Activated CD8-positive, alpha-beta T cell treated with anti-CD3 and anti-CD28 coated beads for 36 hours (primary cell): ENCODE measurements around the gene TNXB. TPM values are rescaled to one million over a fixed set of nuclear protein-coding genes. Genes with fewer than 3 reads are reported as not detected.

Experiments
- ATAC-seq: fragments of 200-7000 bp; cut with Tn5 transposase; one replicate; pipeline ENCODE4 v1.10.0; 2021; ENCODE audit warnings: mild to moderate bottlenecking, moderate library complexity
- CTCF ChIA-PET: fragments of 350-600 bp; sonication (Branson Sonifier 250); formaldehyde crosslinking; loops from one replicate; lab custom pipeline; 2021; ENCODE audit warnings: antibody characterized with exemption; lab: Charles Lee
- POLR2A ChIA-PET: fragments of 350-600 bp; sonication (Branson Sonifier 250); formaldehyde crosslinking; loops from one replicate; lab custom pipeline; 2021; ENCODE audit warnings: antibody characterized with exemption; lab: Charles Lee
- DNase-seq: peaks from one replicate; pipeline ENCODE4 v3.0.0-alpha.2; 2020
- H3K27ac Mint-ChIP-seq: one replicate; pipeline ENCODE4 v1.8.0; 2021; ENCODE audit warnings: mild to moderate bottlenecking, mixed read lengths
- H3K27me3 Mint-ChIP-seq: one replicate; pipeline ENCODE4 v1.8.0; 2021; ENCODE audit warnings: mixed read lengths
- H3K36me3 Mint-ChIP-seq: one replicate; pipeline ENCODE4 v1.8.0; 2021; ENCODE audit warnings: low read depth, mixed read lengths
- H3K4me1 Mint-ChIP-seq: one replicate; pipeline ENCODE4 v1.8.0; 2021; ENCODE audit warnings: low read depth, mixed read lengths
- H3K4me3 Mint-ChIP-seq: one replicate; pipeline ENCODE4 v1.8.0; 2021; ENCODE audit warnings: mild to moderate bottlenecking, moderate library complexity, mixed read lengths
- H3K9me3 Mint-ChIP-seq: one replicate; pipeline ENCODE4 v1.8.0; 2021; ENCODE audit warnings: mixed read lengths
- CTCF ChIP-seq: fragments of 200-600 bp; IDR thresholded peaks from one replicate; pipeline ENCODE4 v1.8.0; 2022; ENCODE audit warnings: antibody characterized with exemption, mild to moderate bottlenecking
- intact Hi-C: fragments of 100-400 bp; cut with micrococcal nuclease; formaldehyde crosslinking; loops from one replicate; pipeline ENCODE4 v1.10.0; 2022
- total RNA-seq, 2 experiments: library from RNA; stranded (reverse); gene quantifications; one replicate each; pipeline ENCODE4 v1.2.3, GENCODE V29; 2021

Gene TNXB
- total RNA-seq, 2 experiments from 2014 or later, result 1.8 to 3.7 TPM

- peak; percentile 37 for TF ChIP-seq CTCF
- Mint-ChIP-seq H3K27ac (no peak overlapping the region), H3K4me1 (peaks cover 4% of the 10 kb centered on the region), H3K36me3 (peaks cover 20% of the 10 kb centered on the region), H3K9me3 (no peaks in the 10 kb centered on the region), H3K4me3 (no peak overlapping the region), H3K27me3 (no peaks in the 10 kb centered on the region)
- intact Hi-C loops, result loop anchor here (5.0 kb wide), 1 partner anchor 41 kb away; no protein-coding TSS in a partner anchor
- DNase-seq (peak; percentile 37), ATAC-seq (no peak)
- CTCF ChIA-PET, result interaction anchor here (1.0 to 4.7 kb wide), 10 partner anchors 8 to 77 kb away, joined by 3 to 41 read pairs (median 12); partner anchors contain the start of genes ATF6B, EGFL8, FKBPL and GPSM3
- POLR2A ChIA-PET, result interaction anchor here (3.7 kb wide), 1 partner anchor 12 kb away, joined by 23 read pairs; the partner anchor contains the start of genes ATF6B and FKBPL
Observed at GRCh38 chr6:32116674-32117073, 7.5 kb upstream of the TNXB start.

- Mint-ChIP-seq H3K9me3 (no peaks in the 10 kb centered on the region), H3K27ac (no peak overlapping the region), H3K36me3 (peaks cover 12% of the 10 kb centered on the region), H3K27me3 (no peaks in the 10 kb centered on the region), H3K4me1 (peaks cover 4% of the 10 kb centered on the region), H3K4me3 (no peak overlapping the region)
- ATAC-seq, result no peak
- no peak for TF ChIP-seq CTCF
- intact Hi-C loops, result loop anchor here (5.0 kb wide), 1 partner anchor 42 kb away; no protein-coding TSS in a partner anchor
- CTCF ChIA-PET, result interaction anchor here (1.6 to 4.7 kb wide), 3 partner anchors 11 to 13 kb away, joined by 4 to 41 read pairs (median 5); partner anchors contain the start of genes ATF6B and FKBPL
- POLR2A ChIA-PET, result interaction anchor here (1.4 to 3.7 kb wide), 2 partner anchors 13 kb away, joined by 4 to 23 read pairs; partner anchors contain the start of genes ATF6B and FKBPL
- DNase-seq, result no peak
Observed at GRCh38 chr6:32115623-32116022, 6.5 kb upstream of the TNXB start.

GRCh38 chr6:32114796-32115195 lies 5.7 kb upstream of the TNXB start:
- no peak for ATAC-seq
- TF ChIP-seq CTCF, result no peak
- Mint-ChIP-seq H3K36me3 (peaks cover 12% of the 10 kb centered on the region), H3K9me3 (no peaks in the 10 kb centered on the region), H3K4me1 (peaks cover 6% of the 10 kb centered on the region), H3K4me3 (no peak overlapping the region), H3K27me3 (no peaks in the 10 kb centered on the region), H3K27ac (peak overlapping the region; percentile 31)
- DNase-seq, result no peak
- intact Hi-C loops, result loop anchor here (5.0 kb wide), 1 partner anchor 43 kb away; no protein-coding TSS in a partner anchor
- CTCF ChIA-PET, result interaction anchor here (1.8 kb wide), 1 partner anchor 12 kb away, joined by 5 read pairs; no protein-coding TSS in a partner anchor
- POLR2A ChIA-PET, result interaction anchor here (1.4 kb wide), 1 partner anchor 14 kb away, joined by 4 read pairs; the partner anchor contains the start of gene ATF6B

GRCh38 chr6:32113386-32114352 lies 4.5 kb upstream of the TNXB start:
- no peak overlapping the region for H3K4me3 Mint-ChIP-seq
- no peaks in the 10 kb centered on the region for H3K27me3 Mint-ChIP-seq
- H3K27ac Mint-ChIP-seq, result peak overlapping the region; percentile 12
- peaks cover 9% of the 10 kb centered on the region for H3K4me1 Mint-ChIP-seq
- ATAC-seq, result no peak
- ChIA-PET CTCF (interaction anchor here (1.8 kb wide), 1 partner anchor 13 kb away, joined by 5 read pairs; no protein-coding TSS in a partner anchor), POLR2A (interaction anchor here (0.6 to 1.4 kb wide), 2 partner anchors 15 to 236 kb away, joined by 3 to 4 read pairs; partner anchors contain the start of gene ATF6B)
- no peaks in the 10 kb centered on the region for H3K9me3 Mint-ChIP-seq
- TF ChIP-seq CTCF, result no peak
- no peak for DNase-seq
- intact Hi-C loops, result no loop called here
- H3K36me3 Mint-ChIP-seq, result peaks cover 10% of the 10 kb centered on the region
